IMR-90 (cell line): ENCODE data around the gene SCAMP4.

ENCODE experiments used
- POLR2A ChIP-seq: IDR thresholded peaks from 2 replicates; pipeline ENCODE4 v1.6.1; 2012; ENCODE audit warnings: mild to moderate bottlenecking, low read depth, low read length
- TF ChIP-seq, protein P1 (sequence below): conservative IDR thresholded peaks from 2 replicates; pipeline ENCODE4 v1.5.1; 2012; ENCODE audit warnings: mild to moderate bottlenecking, low read depth, low read length, improper control_type of control experiment

DNA sequence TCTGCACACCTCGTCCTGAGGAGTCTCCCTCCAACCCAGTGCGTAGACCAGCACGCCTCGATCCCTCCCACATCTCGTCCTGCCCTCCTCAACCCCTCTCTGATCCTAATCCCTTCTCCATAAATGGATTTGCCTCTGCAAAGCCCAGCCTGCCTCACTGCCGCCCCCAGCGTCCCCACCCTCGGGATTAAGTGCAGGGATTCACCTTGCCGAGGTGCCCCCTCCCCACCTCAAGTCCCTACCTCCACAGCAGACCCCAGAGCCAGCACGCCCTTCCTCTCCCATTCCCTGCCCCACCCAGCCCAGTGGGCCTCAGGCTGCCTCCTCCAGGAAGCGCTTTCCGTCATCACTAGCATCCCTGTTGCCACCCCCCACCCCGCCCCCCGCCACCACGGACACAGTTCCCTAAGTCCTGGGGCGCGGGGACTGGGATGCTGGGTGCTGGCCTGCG lies 45.8 kb upstream of the SCAMP4 start:
- no peak for TF ChIP-seq POLR2A
- TF ChIP-seq, protein P1, sequence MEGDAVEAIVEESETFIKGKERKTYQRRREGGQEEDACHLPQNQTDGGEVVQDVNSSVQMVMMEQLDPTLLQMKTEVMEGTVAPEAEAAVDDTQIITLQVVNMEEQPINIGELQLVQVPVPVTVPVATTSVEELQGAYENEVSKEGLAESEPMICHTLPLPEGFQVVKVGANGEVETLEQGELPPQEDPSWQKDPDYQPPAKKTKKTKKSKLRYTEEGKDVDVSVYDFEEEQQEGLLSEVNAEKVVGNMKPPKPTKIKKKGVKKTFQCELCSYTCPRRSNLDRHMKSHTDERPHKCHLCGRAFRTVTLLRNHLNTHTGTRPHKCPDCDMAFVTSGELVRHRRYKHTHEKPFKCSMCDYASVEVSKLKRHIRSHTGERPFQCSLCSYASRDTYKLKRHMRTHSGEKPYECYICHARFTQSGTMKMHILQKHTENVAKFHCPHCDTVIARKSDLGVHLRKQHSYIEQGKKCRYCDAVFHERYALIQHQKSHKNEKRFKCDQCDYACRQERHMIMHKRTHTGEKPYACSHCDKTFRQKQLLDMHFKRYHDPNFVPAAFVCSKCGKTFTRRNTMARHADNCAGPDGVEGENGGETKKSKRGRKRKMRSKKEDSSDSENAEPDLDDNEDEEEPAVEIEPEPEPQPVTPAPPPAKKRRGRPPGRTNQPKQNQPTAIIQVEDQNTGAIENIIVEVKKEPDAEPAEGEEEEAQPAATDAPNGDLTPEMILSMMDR = no peak
